ENCODE measurements around the gene FADS6.
"Not testable (repeated sequence)": the region's sequence is repeated elsewhere in the genome, so short reads cannot be mapped to it uniquely, and the experiment has no call there.

Gene FADS6

DNA sequence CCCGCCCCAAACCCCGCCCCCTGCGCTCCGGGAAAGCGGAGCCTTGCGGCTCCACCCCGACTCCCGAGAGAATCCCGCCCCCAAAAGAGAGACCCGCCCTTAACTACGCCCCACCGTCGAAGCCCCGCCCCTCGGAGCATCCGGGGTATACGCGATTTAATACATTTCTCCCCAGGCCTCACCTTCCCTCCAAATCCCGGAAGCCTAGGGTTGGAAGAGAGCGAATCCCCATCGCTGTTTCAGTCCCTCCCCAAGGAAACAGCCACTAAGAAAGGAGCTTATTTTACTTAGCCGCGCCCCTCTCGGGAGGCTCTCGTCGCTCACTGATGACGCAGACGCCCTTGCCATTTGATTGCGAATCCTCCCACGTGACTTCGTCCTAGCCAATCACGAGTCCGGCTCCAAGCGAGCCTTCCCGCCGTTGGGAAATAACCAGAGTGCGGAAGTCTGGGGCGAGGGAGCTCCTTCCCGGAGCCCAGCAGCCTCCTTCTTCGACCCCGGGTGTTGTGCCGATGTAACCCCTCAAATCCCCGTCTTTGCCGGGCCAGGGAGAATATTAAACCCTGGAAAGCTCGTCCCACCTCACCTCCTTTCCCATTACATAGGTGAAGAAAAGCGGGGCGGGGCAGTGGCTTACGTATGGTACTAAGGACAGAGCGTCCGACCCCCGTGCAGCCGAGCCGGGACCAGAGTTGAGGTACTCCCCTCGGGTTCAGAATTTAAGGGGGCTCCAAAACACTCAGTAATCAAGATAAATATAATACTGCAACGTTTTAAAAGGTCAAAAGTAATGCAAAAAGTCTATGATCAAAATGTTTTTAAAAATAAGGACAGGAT, 20.2 kb downstream of the FADS6 start:
- DNase-seq (ENCODE audit: insufficient read length, low spot score) (peak; percentile 99), FAIRE-seq (peak; percentile 92)
- peak; percentile 94 for TF ChIP-seq POLR2A (IDR thresholded peaks at IDR 0.05; ENCODE audit: low read depth, low read length)

DNA sequence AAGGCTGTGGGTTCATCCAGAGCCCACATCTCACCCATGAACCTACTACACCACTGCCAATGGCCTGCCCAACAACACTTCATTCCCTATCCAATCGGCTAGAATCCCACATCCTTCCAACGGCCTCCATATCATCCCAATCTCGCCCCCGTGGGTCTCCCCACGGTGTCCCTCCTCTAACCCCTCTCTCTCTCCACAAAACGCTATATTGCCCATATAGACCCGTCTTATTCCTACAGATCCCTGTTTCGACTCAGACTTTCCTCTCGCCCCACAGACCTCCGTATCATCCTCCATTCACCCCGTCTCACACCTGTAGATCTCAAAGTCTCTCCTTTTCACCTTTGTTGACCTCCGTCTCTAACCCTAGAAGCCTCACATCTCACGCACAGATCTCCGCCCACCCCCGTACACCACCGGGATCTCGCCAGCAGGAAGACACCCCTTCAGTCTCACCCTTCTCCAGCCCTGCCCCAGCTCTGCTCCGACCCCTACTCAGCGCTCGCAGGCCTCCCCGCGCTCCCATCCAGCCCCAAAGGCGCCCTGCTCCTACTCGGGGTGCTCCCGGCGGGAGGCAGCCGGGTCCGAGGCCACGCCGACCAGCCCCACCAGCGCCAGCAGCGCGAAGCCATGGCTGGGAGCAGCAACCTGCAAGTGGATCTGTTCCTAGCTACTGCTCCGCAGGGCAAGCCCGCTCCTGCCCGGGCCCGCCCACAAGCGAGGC, 21.0 kb downstream of the FADS6 start, which contains the start of gene FDXR:
TSS of gene FDXR (minus strand) at position 682 of the 724 bp plus-strand sequence. CDS start at position 632, 50 bp downstream.
- no peak for DNase-seq (ENCODE audit: insufficient read length, low spot score)
- FAIRE-seq, result no peak

DNA sequence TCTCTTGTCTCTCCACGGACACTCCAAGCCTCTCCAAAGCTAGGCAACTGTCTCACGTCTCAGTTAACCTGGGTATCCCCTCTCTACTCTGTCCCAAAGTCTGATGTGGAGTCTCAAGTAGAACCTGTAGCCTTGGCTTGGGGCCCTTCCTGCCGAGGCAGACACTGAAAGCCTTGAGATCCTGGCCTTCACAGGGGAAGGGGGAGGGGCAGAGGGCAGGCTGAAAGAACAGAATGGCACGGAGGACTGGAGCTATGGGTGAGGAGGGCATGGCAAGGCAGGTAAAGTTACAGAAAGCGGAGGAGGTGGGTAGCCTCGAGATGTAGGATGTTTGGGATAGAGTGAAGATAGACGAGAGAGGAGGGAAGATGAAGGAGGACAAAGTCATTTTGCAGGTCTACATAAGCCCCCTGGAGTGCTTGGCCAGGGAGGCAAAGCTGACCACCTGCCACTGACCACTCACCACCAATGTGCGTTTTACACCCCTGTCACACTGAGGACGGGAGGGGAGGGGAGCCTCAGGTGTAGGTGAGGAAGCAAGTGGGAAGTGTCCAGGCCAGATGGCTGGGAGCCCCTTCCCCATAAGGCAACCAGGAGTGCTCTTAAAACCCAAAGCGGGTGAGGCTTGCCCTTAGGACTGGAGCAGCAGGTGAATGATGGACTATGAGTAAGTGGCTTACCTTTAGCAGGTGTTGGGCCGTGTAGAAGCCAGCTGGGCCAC, 21.9 kb downstream of the FADS6 start:
- TF ChIP-seq POLR2A (IDR thresholded peaks at IDR 0.05; ENCODE audit: low read depth, low read length), result no peak
- no peak for FAIRE-seq
- DNase-seq (ENCODE audit: insufficient read length, low spot score), result no peak

More for the DNA sequence above, 21.0 kb downstream of the FADS6 start, which contains the start of gene FDXR:
- TF ChIP-seq POLR2A (IDR thresholded peaks at IDR 0.05; ENCODE audit: low read depth, low read length), result peak; percentile 96

DNA sequence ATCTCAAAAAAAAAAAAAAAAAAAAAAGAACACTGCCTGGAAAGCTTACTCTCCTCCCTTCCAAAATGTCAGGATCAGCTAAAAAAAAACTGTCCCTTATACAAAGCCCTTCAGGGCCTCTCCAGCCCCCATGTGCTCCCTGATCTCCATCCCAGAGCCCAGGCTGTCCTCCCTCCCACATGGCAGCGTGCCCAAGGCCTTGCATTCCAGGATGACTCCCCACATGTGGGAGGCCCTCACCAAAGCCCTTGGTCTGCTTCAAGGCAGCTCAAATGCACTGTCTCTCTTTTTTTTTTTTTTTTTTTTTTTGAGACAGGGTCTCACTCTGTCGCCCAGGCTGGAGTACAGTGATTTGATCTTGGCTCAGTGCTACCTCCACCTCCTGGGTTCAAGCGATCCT, 22.9 kb downstream of the FADS6 start:
- DNase-seq (ENCODE audit: insufficient read length, low spot score), result no peak
- TF ChIP-seq POLR2A (IDR thresholded peaks at IDR 0.05; ENCODE audit: low read depth, low read length), result no peak
- no peak for FAIRE-seq

DNA sequence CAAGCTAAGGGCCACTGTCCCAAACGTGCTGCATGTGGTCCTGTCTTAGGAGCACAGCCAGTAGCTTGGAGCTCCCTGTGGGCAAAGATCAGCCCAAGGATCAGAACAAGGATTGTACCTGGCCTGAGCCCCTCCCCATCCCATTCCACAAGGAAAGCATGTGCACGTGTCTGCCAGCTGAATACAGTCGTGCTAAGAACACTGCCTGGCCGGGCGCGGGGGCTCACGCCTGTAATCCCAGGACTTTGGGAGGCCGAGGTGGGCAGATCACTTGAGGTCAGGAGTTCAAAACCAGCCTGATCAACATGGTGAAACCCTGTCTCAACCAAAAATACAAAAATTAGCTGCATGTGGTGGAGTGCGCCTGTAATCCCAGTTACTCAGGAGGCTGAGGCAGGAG, 23.4 kb downstream of the FADS6 start:
- not testable (repeated sequence) for FAIRE-seq; DNase-seq (ENCODE audit: insufficient read length, low spot score)

DNA sequence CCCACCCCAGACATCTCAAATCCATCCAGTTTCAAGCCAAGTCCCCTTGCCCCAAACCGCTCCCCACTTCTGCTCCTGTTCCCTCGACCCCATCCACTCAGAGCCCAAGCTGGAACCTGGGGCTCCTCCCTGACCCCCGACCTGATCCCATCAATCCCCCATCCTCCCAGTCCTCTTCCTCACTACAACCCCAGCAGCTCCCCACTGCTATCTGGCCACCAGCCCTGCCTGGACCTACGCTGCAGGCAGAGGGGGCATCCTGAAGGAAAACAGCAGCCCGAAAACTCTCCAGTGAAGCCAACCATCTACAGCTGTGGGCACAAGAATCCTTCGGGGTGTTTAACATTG, 24.6 kb downstream of the FADS6 start:
- FAIRE-seq, result no peak

DNA sequence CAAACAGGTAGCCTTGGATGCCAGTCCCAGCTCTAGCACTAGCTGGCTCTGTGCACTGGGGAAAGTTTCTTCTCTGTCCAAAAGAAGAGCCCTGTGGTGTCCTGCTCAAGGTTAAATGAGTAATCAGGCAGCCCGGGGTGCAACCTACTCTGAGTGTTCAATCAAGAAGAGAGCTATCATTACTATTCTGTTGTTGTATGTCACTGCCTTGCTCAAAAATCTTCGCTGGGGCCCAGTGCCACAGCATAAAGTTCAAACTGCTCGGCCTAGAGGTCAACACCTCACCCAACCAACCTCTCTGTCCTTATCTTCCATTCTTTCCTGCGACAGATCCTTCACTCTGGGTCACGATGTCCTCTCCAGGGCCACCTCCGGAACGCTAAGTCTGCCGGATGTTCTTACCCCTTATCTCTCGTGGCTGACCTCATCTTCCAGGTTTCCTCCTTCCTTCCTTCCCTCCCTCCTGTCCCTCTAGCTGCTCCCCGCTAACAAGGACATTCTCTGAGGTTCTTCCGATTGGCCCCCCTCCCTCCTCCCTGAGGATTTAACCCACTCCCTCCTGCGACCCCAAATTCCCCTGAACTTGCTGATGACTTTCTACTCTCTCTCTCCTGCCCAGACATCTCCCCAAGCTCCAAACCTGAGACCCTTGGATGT, 25.1 kb downstream of the FADS6 start:
- DNase-seq (ENCODE audit: insufficient read length, low spot score), result no peak
- no peak for FAIRE-seq
- TF ChIP-seq POLR2A (IDR thresholded peaks at IDR 0.05; ENCODE audit: low read depth, low read length), result no peak

More for the DNA sequence above, 24.6 kb downstream of the FADS6 start:
- no peak for DNase-seq (ENCODE audit: insufficient read length, low spot score)
- no peak for TF ChIP-seq POLR2A (IDR thresholded peaks at IDR 0.05; ENCODE audit: low read depth, low read length)

DNA sequence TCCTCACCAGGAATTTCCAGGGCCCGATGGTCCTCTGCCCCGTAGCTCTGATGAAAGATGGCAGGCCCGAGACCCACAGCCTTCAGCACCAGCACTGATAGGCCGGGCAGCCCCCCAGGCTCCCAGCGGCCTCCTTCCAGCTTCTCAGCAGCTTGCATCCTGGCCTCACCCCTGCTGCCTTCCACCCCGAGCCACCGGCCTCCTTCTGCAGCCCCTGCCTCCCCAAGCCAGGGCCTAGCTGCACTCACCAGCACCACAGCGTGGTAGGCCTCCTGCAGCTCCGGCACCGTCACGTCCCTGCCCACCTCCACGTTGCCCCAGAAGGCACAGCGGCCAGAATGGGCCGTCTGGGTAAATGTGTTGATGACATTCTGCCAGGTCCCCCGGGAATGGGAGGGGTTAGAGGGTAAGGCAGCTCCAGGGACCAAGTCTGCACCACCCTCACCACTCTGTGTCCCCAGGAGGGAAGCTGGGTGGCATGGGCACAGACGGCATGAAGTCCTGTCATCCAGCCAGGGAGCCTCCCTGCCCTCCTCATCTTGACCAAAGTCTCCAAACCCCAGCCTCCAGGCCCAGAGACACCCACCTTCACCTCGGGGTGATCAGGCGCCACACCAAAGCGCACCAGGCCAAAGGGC, 27.1 kb downstream of the FADS6 start:
- no peak for TF ChIP-seq POLR2A (IDR thresholded peaks at IDR 0.05; ENCODE audit: low read depth, low read length)
- DNase-seq (ENCODE audit: insufficient read length, low spot score) (no peak), FAIRE-seq (no peak)

DNA sequence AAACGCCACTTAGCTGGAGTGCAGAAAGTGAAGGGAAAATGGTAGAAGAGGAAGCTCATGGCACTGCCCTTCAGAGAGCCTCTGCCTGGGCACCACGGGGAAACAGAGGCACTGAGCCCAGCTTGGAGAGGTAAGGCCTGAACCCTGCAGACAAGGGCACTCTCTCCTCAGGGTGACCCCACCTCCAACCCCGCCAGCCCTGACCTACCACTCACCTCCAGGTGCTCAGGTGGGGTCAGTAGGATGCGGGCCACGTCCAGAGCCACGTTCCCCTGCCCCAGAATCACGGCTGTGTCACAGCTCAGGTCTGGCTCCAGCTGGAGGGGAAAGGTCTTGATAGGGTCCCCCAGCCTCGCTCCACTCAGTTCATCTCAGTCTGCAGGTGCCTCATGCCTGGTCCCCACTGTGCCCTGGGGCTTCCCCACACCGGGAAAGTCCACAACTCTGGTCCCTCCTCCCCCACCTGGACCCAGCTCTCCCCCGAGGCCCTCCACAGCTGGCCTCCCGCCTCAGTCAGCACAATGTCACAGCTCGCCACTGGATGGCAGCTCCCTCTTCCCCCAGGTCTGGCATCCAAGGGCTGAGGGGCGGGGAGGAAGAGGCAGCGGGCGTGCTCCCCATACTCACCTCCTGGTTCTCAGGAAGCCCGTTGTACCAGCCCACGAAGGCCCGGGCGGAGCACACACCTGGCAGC, 27.8 kb downstream of the FADS6 start:
- no peak for FAIRE-seq
- DNase-seq (ENCODE audit: insufficient read length, low spot score), result no peak
- TF ChIP-seq POLR2A (IDR thresholded peaks at IDR 0.05; ENCODE audit: low read depth, low read length), result no peak

DNA sequence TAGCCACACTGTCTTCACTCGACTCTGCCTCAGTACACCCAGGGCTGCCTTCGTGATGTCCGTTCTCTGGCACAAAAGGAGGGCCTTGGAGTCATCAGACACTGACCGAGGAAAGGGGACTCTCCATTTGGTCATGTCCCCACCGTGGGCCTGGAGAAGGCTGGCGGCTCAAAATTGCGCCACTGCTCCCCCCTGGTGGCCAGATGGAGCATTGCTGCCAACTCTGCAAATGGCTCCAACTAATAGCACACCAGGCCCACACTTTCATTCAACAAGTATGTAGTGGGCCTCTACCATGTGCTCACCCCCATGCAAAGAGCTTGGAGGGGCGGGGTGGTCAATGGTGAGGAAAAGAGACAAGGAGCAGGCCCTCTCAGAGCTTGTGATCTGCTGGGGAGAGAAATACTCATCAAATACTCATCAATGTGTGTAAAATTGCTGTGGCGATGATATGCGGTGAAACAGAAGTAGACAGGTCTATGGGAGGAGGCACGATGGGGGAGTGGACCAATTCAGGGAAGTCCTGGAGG, 28.5 kb downstream of the FADS6 start:
- DNase-seq (ENCODE audit: insufficient read length, low spot score), result peak; percentile 93
- no peak for FAIRE-seq
- no peak for TF ChIP-seq POLR2A (IDR thresholded peaks at IDR 0.05; ENCODE audit: low read depth, low read length)

DNA sequence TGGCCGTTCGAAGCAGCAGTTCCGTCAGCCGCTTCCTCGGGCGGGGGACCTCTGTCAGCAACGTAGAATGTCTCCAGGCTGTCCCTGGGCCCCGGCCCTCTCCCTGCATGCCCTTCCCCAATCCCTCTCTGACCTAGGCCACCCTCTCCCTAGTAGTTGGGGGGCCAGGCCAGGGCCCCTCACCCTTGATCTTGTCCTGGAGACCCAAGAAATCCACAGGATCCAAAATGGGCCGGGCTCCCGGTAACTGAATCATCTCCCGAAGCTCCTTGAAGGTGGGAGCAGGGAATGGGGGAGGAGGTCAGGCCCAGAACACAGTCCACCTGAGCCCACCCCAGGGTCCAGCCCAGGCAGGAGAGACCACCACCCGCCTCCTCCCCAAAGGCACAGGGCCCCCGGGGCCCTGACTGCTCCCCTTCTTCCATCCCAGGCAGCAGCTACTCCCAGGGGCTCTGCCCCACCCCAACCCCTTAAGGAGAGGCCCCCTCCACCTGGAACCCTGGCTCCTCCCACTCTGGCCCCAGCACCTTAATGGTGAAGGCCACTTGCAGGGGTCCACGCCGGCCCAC, 29.1 kb downstream of the FADS6 start:
- no peak for TF ChIP-seq POLR2A (IDR thresholded peaks at IDR 0.05; ENCODE audit: low read depth, low read length)
- FAIRE-seq, result no peak
- DNase-seq (ENCODE audit: insufficient read length, low spot score), result no peak
